Endothelial cell of umbilical vein (primary cell): Measurements from ENCODE around the gene FRA10AC1. TPM values are rescaled to one million over a fixed set of nuclear protein-coding genes. Genes with fewer than 3 reads are reported as not detected.

ENCODE experiments used
- BruUV-seq: library from RNA; stranded (reverse); fragments of 400-500 nt; replicated peaks from 2 replicates; lab custom pipeline; 2021; lab: Mats Ljungman, UMichigan
- CTCF ChIA-PET: fragments of 300-600, 350-600 bp; sonication (Branson Sonifier 250); formaldehyde crosslinking; loops from one replicate; lab custom pipeline; 2021; ENCODE audit warnings: antibody characterized with exemption, inconsistent platforms; lab: Charles Lee
- POLR2A ChIA-PET: fragments of 300-600, 350-600 bp; sonication (Branson Sonifier 250); formaldehyde crosslinking; loops from one replicate; lab custom pipeline; 2021; ENCODE audit warnings: antibody characterized with exemption, inconsistent platforms; lab: Charles Lee
- DNase-seq: peaks from one replicate; pipeline ENCODE4 v3.0.0-alpha.2; 2011; ENCODE audit warnings: low read depth, low spot score
- FAIRE-seq: peaks from 2 replicates; lab custom pipeline; 2011; peaks lifted over from hg19 to GRCh38; lab: Jason Lieb, UNC
- H2AFZ ChIP-seq: 2 replicates; pipeline ENCODE4 v1.6.0; 2012; ENCODE audit warnings: low read depth, low read length, control low read depth, inconsistent platforms
- H3K27ac ChIP-seq: 2 replicates; pipeline ENCODE4 v1.5.1; 2011; ENCODE audit warnings: low read depth, mild to moderate bottlenecking, control low read depth, low read length, moderate library complexity; ENCODE audit not compliant: insufficient read depth
- H3K27me3 ChIP-seq, 2 experiments: 2 replicates each; pipeline versions ENCODE4 v1.6.0 to v1.6.1; 2011; ENCODE audit warnings: low read length in 2 of 2, mixed read lengths in 1 of 2; ENCODE audit not compliant: control insufficient read depth in 2 of 2, insufficient read depth in 2 of 2
- H3K36me3 ChIP-seq, 2 experiments: 2 replicates in 1 of 2; 3 replicates in 1 of 2; pipeline ENCODE4 v1.5.1; 2011; ENCODE audit warnings: low read length in 2 of 2, mild to moderate bottlenecking in 1 of 2, moderate library complexity in 1 of 2; ENCODE audit not compliant: control insufficient read depth in 2 of 2, insufficient read depth in 2 of 2; ENCODE audit errors: extremely low read depth in 1 of 2
- H3K4me1 ChIP-seq: 3 replicates; pipeline ENCODE4 v1.5.1; 2011; ENCODE audit warnings: mild to moderate bottlenecking, low read length; ENCODE audit not compliant: control insufficient read depth, insufficient read depth; ENCODE audit errors: extremely low read depth
- H3K4me2 ChIP-seq: 2 replicates; pipeline ENCODE4 v1.6.1; 2011; ENCODE audit warnings: low read length, control low read depth, mixed read lengths; ENCODE audit not compliant: insufficient read depth
- H3K4me3 ChIP-seq, 3 experiments: fragments of 200-600 bp in 1 of 3; sonication (generic), shearing (Covaris generic) in 1 of 3; replicated peaks in 1 of 3; 2 replicates each; pipeline ENCODE4 v1.5.1; 2011 to 2016; ENCODE audit warnings: control low read depth in 3 of 3, low read length in 3 of 3, mild to moderate bottlenecking in 2 of 3, inconsistent platforms in 1 of 3, low read depth in 1 of 3, moderate library complexity in 1 of 3; ENCODE audit not compliant: insufficient read depth in 1 of 3
- H3K79me2 ChIP-seq: 2 replicates; pipeline ENCODE4 v1.6.0; 2012; ENCODE audit warnings: low read length, inconsistent platforms; ENCODE audit not compliant: control insufficient read depth, insufficient read depth
- H3K9ac ChIP-seq: replicated peaks from 2 replicates; pipeline ENCODE3; 2011; ENCODE audit warnings: low read length, control low read depth; ENCODE audit not compliant: insufficient read depth; ENCODE audit errors: extremely low read depth
- H3K9me1 ChIP-seq: replicated peaks from 3 replicates; pipeline ENCODE4 v1.6.0; 2011; ENCODE audit warnings: mild to moderate bottlenecking, low read length; ENCODE audit not compliant: control insufficient read depth, insufficient read depth; ENCODE audit errors: extremely low read depth
- H3K9me3 ChIP-seq: replicated peaks from 2 replicates; pipeline ENCODE4 v1.5.1; 2012; ENCODE audit warnings: low read length, inconsistent platforms; ENCODE audit not compliant: control insufficient read depth, insufficient read depth
- H4K20me1 ChIP-seq: replicated peaks from 2 replicates; pipeline ENCODE3; 2011; ENCODE audit warnings: mild to moderate bottlenecking, low read length; ENCODE audit not compliant: control insufficient read depth, insufficient read depth; ENCODE audit errors: extremely low read depth
- CTCF ChIP-seq, 2 donors: IDR thresholded peaks; 1 replicate in 1 of 2; 2 replicates in 1 of 2; pipeline ENCODE4 v1.5.1; 2011; ENCODE audit warnings: low read length in 2 of 2, mild to moderate bottlenecking in 2 of 2, moderate library complexity in 2 of 2, control low read depth in 1 of 2, inconsistent platforms in 1 of 2, low read depth in 1 of 2; ENCODE audit not compliant: insufficient read depth in 1 of 2; ENCODE audit errors: extremely low read depth in 1 of 2
- EZH2 ChIP-seq: IDR thresholded peaks from 2 replicates; pipeline ENCODE4 v1.6.1; 2012; ENCODE audit warnings: borderline replicate concordance, low read depth, mild to moderate bottlenecking, moderate library complexity, low read length, inconsistent platforms; ENCODE audit not compliant: severe bottlenecking
- FOS ChIP-seq: IDR thresholded peaks from 2 replicates; pipeline ENCODE4 v1.6.1; 2011; ENCODE audit warnings: mild to moderate bottlenecking, low read length, moderate library complexity, borderline replicate concordance; ENCODE audit not compliant: insufficient read depth
- GATA2 ChIP-seq: IDR thresholded peaks from 2 replicates; pipeline ENCODE4 v1.7.0; 2011; ENCODE audit warnings: low read depth, mild to moderate bottlenecking, moderate library complexity, mixed read lengths, low read length; ENCODE audit not compliant: insufficient read length, insufficient read depth
- JUN ChIP-seq: IDR thresholded peaks from 2 replicates; pipeline ENCODE4 v1.6.1; 2011; ENCODE audit warnings: borderline replicate concordance, low read depth; ENCODE audit not compliant: insufficient read length, insufficient read depth
- MAX ChIP-seq: IDR thresholded peaks from 2 replicates; pipeline ENCODE4 v1.6.1; 2011; ENCODE audit not compliant: insufficient read depth, insufficient read length
- MYC ChIP-seq: IDR thresholded peaks from one replicate; pipeline ENCODE4 v1.6.1; 2011; ENCODE audit warnings: mild to moderate bottlenecking, low read depth, low read length
- POLR2A ChIP-seq: IDR thresholded peaks from 2 replicates; pipeline ENCODE4 v1.6.1; 2012; ENCODE audit warnings: low read depth, mild to moderate bottlenecking, control low read depth, low read length
- POLR2AphosphoS5 ChIP-seq: IDR thresholded peaks from 2 replicates; pipeline ENCODE4 v1.6.1; 2012; ENCODE audit warnings: low read depth, mild to moderate bottlenecking, control low read depth, low read length, moderate library complexity; ENCODE audit not compliant: insufficient read depth
- dilution Hi-C: fragments of 300-500 bp; cut with MboI; formaldehyde crosslinking; loops from one replicate; pipeline ENCODE4 v1.15.0; 2019; ENCODE audit warnings: low sequenced_read_pairs; ENCODE audit not compliant: extremely low pct_ligation_motif_present
- intact Hi-C: fragments of 100-400 bp; cut with micrococcal nuclease; formaldehyde crosslinking; loops from one replicate; pipeline ENCODE4 v1.10.0; 2022
- polyA plus RNA-seq, 4 experiments: library from polyadenylated mRNA; depleted of rRNA in 3 of 4; stranded (reverse) in 3 of 4; unstranded in 1 of 4; fragments of >200 nt; gene quantifications; 2 replicates each; pipeline versions ENCODE4 v1.2.1 to v1.2.3, GENCODE V29; 2011 to 2012; ENCODE audit warnings: missing spikeins in 1 of 4
- total RNA-seq: library from RNA; stranded (reverse); gene quantifications from 2 replicates; pipeline ENCODE4 v1.2.3, GENCODE V29; 2021

FRA10AC1 gene
- total and polyA plus RNA-seq, 2 donors (not counting 3 experiments of a cell fraction or from before 2014, with no cell fraction given), result 4.0 to 24.4 TPM

- CTCF ChIA-PET, result interaction anchor here (1.2 to 1.8 kb wide), 2 partner anchors 9 to 34 kb away, joined by 3 to 5 read pairs; partner anchors contain the start of gene FRA10AC1
- H3K9ac ChIP-seq, result no peak overlapping the region
- no peaks in the 10 kb centered on the region for H3K4me1 ChIP-seq
- H3K9me3 ChIP-seq, result no peaks in the 10 kb centered on the region
- no peak for DNase-seq
- no peak overlapping the region for H3K4me3 ChIP-seq
- H3K4me2 ChIP-seq, result no peak overlapping the region
- TF ChIP-seq POLR2A, result no peak
- H3K79me2 ChIP-seq, result no peaks in the 10 kb centered on the region
- H4K20me1 ChIP-seq, result no peaks in the 10 kb centered on the region
- peaks cover 0 to 12% of the 10 kb centered on the region in 2 experiments for H3K27me3 ChIP-seq
- BruUV-seq, result no TSS peak
- H3K36me3 ChIP-seq, result no peaks in the 10 kb centered on the region
- H3K27ac ChIP-seq, result no peak overlapping the region
- no peak overlapping the region for H2AFZ ChIP-seq
- intact Hi-C loops, result no loop called here
- FAIRE-seq, result no peak
- dilution Hi-C loops, result no loop called here
- POLR2A ChIA-PET, result no interaction called here
- no peaks in the 10 kb centered on the region for H3K9me1 ChIP-seq
Observed at GRCh38 chr10:93711891-93712290, 9.5 kb upstream of the FRA10AC1 start.

- Histone ChIP-seq H3K4me3 (no peak overlapping the region), H3K27me3 (peaks cover 0 to 9% of the 10 kb centered on the region in 2 experiments), H3K9ac (no peak overlapping the region), H2AFZ (no peak overlapping the region), H3K27ac (no peak overlapping the region), H4K20me1 (no peaks in the 10 kb centered on the region), H3K4me2 (no peak overlapping the region), H3K36me3 (no peaks in the 10 kb centered on the region), H3K4me1 (no peaks in the 10 kb centered on the region), H3K79me2 (no peaks in the 10 kb centered on the region), H3K9me1 (no peaks in the 10 kb centered on the region), H3K9me3 (no peaks in the 10 kb centered on the region)
- POLR2A ChIA-PET, result no interaction called here
- CTCF ChIA-PET, result no interaction called here
- intact Hi-C loops, result no loop called here
- TF ChIP-seq MAX (no peak), POLR2AphosphoS5 (no peak), CTCF (IDR thresholded peaks at IDR 0.05; ENCODE audit: extremely low read depth in 1 of 2, insufficient read depth in 1 of 2, low read depth in 1 of 2, low read length in 2 of 2) (no peak), GATA2 (no peak), MYC (no peak), JUN (no peak), FOS (no peak), EZH2 (no peak), POLR2A (no peak)
- no TSS peak for BruUV-seq
- dilution Hi-C loops, result no loop called here
- no peak for DNase-seq
- FAIRE-seq, result no peak
Observed at GRCh38 chr10:93710333-93710909, 8.0 kb upstream of the FRA10AC1 start.
